Measurements from ENCODE around the gene VTA1. TPM values are rescaled to one million over a fixed set of nuclear protein-coding genes. Genes with fewer than 3 reads are reported as not detected.
A peak's percentile ranks its signal among the peaks of the same experiment; 100 is the strongest.
"Not testable (repeated sequence)": the region's sequence is repeated elsewhere in the genome, so short reads cannot be mapped to it uniquely, and the experiment has no call there.

The VTA1 gene
- total RNA-seq, 1 donor from 2014 or later = 33.2 TPM

DNA sequence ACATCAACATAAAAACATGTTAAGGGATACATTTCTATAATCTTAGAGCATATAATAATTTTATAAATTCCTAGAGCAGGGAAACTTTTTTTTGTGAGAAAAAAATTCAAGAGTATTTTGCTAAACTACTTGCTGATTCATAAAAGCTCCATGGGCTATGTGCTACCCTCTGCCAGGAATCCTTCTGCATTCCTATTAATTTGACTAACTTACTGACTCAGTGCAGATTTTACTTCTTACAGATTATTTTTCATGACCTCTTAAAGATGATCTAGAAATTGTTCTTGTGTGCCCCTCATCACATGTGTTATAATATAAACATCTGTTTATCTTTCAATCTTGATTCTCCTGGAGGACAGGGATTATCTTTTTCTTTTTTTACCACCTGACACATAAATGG lies 5.7 kb downstream of the VTA1 start:
- no peak overlapping the region for H3K27ac ChIP-seq (replicated peaks)
- DNase-seq = no peak
- TF ChIP-seq, protein P1, sequence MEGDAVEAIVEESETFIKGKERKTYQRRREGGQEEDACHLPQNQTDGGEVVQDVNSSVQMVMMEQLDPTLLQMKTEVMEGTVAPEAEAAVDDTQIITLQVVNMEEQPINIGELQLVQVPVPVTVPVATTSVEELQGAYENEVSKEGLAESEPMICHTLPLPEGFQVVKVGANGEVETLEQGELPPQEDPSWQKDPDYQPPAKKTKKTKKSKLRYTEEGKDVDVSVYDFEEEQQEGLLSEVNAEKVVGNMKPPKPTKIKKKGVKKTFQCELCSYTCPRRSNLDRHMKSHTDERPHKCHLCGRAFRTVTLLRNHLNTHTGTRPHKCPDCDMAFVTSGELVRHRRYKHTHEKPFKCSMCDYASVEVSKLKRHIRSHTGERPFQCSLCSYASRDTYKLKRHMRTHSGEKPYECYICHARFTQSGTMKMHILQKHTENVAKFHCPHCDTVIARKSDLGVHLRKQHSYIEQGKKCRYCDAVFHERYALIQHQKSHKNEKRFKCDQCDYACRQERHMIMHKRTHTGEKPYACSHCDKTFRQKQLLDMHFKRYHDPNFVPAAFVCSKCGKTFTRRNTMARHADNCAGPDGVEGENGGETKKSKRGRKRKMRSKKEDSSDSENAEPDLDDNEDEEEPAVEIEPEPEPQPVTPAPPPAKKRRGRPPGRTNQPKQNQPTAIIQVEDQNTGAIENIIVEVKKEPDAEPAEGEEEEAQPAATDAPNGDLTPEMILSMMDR (IDR thresholded peaks at IDR 0.05; ENCODE audit: borderline replicate concordance) = no peak
- H3K27me3 ChIP-seq (ENCODE audit: low read depth) = no peaks in the 10 kb centered on the region
- intact Hi-C loops (cut with micrococcal nuclease) = loop anchor here (10.0 kb wide), 1 partner anchor 232 kb away; no protein-coding TSS in a partner anchor
- no peaks in the 10 kb centered on the region for H3K9me3 ChIP-seq (replicated peaks)
- peaks cover 37% of the 10 kb centered on the region for H3K4me1 ChIP-seq
- H3K36me3 ChIP-seq = no peaks in the 10 kb centered on the region
- H3K4me3 ChIP-seq = no peak overlapping the region

DNA sequence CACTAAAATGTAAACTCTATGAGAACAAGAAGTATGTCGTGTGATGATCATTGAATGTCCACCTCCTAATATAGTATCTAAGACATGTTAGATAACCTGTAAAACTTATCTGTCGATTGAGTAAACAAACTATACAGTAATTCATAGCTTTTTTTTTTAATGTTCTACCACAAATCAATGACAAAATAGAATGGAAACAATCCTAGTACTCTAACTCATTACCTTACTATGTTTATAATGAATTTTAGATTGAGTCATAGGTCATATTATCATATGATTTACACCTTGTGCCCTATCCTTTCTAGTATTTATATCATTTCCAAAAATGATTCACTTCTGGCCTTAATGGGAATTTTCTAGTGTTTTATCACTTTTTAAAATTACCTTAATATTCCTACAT lies 6.1 kb downstream of the VTA1 start:
- no peak overlapping the region for H3K4me3 ChIP-seq
- no peaks in the 10 kb centered on the region for H3K9me3 ChIP-seq (replicated peaks)
- H3K36me3 ChIP-seq = no peaks in the 10 kb centered on the region
- H3K27me3 ChIP-seq (ENCODE audit: low read depth) = no peaks in the 10 kb centered on the region
- TF ChIP-seq, protein P1 (IDR thresholded peaks at IDR 0.05; ENCODE audit: borderline replicate concordance) = no peak
- intact Hi-C loops (cut with micrococcal nuclease) = loop anchor here (10.0 kb wide), 1 partner anchor 232 kb away; no protein-coding TSS in a partner anchor
- H3K4me1 ChIP-seq = peaks cover 32% of the 10 kb centered on the region
- DNase-seq = no peak
- no peak overlapping the region for H3K27ac ChIP-seq (replicated peaks)

DNA sequence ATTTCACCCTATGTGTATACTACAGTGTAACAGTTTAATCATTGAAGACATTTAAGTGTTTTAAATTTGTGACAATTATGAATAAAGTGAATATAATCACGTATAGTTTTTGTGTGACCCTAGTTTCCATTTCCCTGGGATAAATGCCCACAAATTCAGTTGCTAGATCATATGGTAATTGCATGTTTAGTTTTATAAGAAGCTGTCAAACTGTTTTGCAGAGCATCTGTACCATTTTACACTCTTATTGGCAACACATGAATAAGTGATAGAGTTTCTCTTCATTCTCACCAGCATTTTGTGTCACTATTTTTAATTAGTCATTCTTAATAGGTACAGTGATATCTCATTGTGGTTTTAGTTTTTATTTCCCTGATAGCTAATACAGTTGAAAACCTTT lies 7.3 kb downstream of the VTA1 start:
- H3K27me3 ChIP-seq (ENCODE audit: low read depth) = no peaks in the 10 kb centered on the region
- H3K4me1 ChIP-seq = peaks cover 21% of the 10 kb centered on the region
- intact Hi-C loops (cut with micrococcal nuclease) = loop anchor here (10.0 kb wide), 1 partner anchor 230 kb away; no protein-coding TSS in a partner anchor
- H3K27ac ChIP-seq (replicated peaks) = no peak overlapping the region
- no peaks in the 10 kb centered on the region for H3K36me3 ChIP-seq
- DNase-seq = no peak
- no peaks in the 10 kb centered on the region for H3K9me3 ChIP-seq (replicated peaks)
- TF ChIP-seq, protein P1 (IDR thresholded peaks at IDR 0.05; ENCODE audit: borderline replicate concordance) = no peak
- H3K4me3 ChIP-seq = no peak overlapping the region

DNA sequence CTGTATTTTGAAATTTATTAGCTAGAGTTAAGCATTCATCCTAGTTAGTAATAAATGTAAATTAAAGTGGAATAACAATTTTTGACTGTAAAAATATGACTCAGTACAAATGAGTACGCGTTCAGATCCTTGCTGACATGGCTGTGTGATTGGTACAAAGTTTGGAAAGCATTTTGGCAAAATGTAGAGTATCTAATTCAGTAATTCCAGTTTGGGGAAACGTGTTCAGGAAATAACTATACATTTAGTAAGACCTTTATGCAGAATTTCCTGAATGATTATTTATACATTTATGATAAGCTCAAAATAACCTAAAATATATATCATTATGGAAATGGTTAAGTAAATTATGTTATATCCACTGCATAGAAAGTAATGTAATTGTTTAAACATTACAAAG lies 8.0 kb downstream of the VTA1 start:
- intact Hi-C loops (cut with micrococcal nuclease) = loop anchor here (10.0 kb wide), 1 partner anchor 230 kb away; no protein-coding TSS in a partner anchor

DNA sequence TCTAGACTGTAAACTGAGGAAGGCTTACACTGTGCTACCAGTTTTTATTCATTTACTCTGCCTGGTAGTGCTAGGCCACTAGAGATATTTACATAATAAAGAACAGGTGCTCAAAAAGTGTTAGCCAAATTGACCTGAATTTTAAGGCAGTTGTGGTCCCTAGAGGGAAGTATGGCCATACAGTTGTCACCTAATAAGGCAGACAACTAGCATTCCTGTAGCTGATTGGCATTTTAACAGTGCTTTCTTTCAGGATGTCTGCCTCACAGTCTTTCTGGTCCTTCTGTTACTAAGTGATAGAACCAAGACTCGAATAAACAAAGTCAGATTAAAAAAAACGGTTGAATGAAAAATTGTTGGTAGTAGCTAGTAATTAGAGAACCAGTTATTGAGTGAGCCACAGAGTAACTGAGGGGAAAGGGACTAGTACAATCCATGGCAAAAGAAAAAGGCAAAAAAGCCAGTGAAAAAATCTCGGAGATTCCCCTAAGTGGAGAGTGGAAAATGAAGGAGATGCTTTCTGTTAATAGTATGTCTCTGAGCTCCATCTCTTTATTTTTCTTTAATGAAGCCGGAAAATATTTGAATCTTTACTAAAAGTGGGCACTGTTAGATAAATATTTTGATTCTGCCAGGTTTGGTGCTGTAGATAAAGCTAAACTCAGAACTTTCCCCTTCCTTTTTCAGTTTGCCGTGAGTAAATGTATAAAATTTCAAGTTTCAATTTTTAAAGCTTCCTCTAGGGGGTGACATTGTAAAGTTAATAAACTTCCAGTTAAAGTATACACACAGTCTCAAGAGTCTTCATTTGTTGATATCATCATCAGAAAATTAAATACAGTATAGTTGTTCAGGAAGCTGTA lies 9.1 kb downstream of the VTA1 start:
- H3K4me1 ChIP-seq = peaks cover 18% of the 10 kb centered on the region
- H3K36me3 ChIP-seq = no peaks in the 10 kb centered on the region
- TF ChIP-seq, protein P1 (IDR thresholded peaks at IDR 0.05; ENCODE audit: borderline replicate concordance) = peak; percentile 57
- no peak for DNase-seq
- no peaks in the 10 kb centered on the region for H3K9me3 ChIP-seq (replicated peaks)
- intact Hi-C loops (cut with micrococcal nuclease) = loop anchor here (10.0 kb wide), 1 partner anchor 229 kb away; no protein-coding TSS in a partner anchor
- no peak overlapping the region for H3K4me3 ChIP-seq
- H3K27ac ChIP-seq (replicated peaks) = no peak overlapping the region
- no peaks in the 10 kb centered on the region for H3K27me3 ChIP-seq (ENCODE audit: low read depth)

More for the DNA sequence above, 8.0 kb downstream of the VTA1 start:
- TF ChIP-seq, protein P1 (IDR thresholded peaks at IDR 0.05; ENCODE audit: borderline replicate concordance) = no peak
- Histone ChIP-seq H3K27me3 (ENCODE audit: low read depth) (no peaks in the 10 kb centered on the region), H3K4me3 (no peak overlapping the region), H3K36me3 (no peaks in the 10 kb centered on the region), H3K27ac (replicated peaks) (no peak overlapping the region), H3K9me3 (replicated peaks) (no peaks in the 10 kb centered on the region), H3K4me1 (peaks cover 13% of the 10 kb centered on the region)
- DNase-seq = no peak

DNA sequence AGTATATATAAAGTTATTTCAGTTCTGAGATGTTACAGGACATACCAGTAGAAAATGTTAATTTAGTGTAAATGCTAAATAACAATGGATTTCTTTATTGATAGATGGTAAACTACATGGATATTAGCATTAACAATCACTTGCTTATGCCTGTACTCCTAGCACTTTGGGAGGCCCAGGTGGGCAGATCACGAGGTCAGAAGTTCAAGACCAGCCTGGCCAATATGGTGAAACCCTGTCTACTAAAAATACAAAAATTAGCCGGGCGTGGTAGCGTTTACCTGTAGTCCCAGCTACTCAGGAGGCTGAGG lies 9.7 kb downstream of the VTA1 start:
- intact Hi-C loops (cut with micrococcal nuclease) = loop anchor here (10.0 kb wide), 1 partner anchor 228 kb away; no protein-coding TSS in a partner anchor
- peaks cover 18% of the 10 kb centered on the region for H3K4me1 ChIP-seq
- not testable (repeated sequence) for DNase-seq; H3K27me3 ChIP-seq (ENCODE audit: low read depth); H3K36me3 ChIP-seq; H3K27ac ChIP-seq (replicated peaks); H3K4me3 ChIP-seq; H3K9me3 ChIP-seq (replicated peaks)
